Muscle of back (tissue), 13 donors: ENCODE results near the gene VWA8. TPM values are rescaled to one million over a fixed set of nuclear protein-coding genes. Genes with fewer than 3 reads are reported as not detected.

Experiments used
- DNase-seq, 3 donors: peaks; one replicate each; pipeline versions ENCODE4 v3.0.0 to v3.0.0-alpha.2; 2013
- long read RNA-seq, 9 donors: transcript quantifications; one replicate each; lab custom pipeline, GENCODE V29; 2026
- polyA plus RNA-seq, 10 donors: library from polyadenylated mRNA; unstranded; fragments of 120-200 nt; gene quantifications; one replicate each; pipeline ENCODE4 v1.2.1, GENCODE V29; 2013; ENCODE audit not compliant: insufficient read length in 10 of 10

Gene VWA8
- 10 to 100 TPM in 5 of 10 donors, 1 to 10 TPM in 5; 7.1 to 12.2 (median 9.8) TPM for polyA plus RNA-seq
- long read RNA-seq, donor 1: 0 reads
- long read RNA-seq, donor 2: 0 reads
- long read RNA-seq, donor 3: 0 reads
- long read RNA-seq, donor 4: 0 reads
- long read RNA-seq, donor 5: 0 reads
- long read RNA-seq, donor 6: 0 reads
- long read RNA-seq, donor 7: 0 reads
- long read RNA-seq, donor 8: 0 reads
- long read RNA-seq, donor 9: 0 reads

DNA sequence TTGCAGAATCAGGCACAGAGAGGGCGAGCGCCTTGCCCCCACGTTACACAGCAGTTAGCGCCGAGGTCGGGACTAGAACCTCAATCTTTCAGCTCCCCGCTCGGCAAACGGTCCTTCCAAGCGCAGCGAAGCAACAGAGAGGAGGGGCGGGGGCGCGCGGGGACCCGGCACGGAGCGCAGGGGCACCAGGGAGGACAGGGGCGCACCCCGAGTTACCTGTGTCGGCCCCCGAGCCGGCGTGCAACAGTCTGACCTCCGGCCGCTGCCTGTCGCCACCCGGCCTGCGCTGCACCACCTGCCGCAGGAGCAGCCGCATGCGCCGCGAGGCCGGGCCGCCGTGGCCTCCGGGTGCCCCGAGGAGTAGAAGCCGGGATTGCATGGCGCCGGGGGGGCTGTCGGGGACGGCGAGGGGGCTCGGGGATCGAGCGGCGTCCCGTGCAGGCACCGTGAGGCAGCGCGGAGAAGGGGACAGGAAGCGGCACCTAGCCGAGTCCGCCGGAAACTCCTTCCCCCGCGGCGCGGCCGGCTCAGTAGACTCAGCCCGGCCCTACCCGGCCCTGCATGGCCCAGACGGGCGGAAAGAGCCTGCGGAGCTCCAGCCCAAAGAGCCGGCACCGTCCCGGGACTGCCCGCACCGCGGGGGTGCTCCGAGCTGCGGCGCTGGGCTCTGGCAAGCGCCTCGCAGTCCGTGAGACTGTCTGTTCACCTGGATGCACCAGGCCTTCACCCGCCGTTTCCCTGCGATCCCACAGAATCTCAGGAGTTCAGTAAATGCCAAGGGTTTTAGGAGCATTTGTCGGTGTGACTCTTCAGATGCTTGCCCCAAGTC is at the start of gene VWA8:
Gene VWA8 (minus strand): TSS at position 473 of the 829 bp plus-strand sequence. CDS start 94 bp downstream, at position 379.
- peak; percentile 69 to 94 (median 84) for DNase-seq

DNA sequence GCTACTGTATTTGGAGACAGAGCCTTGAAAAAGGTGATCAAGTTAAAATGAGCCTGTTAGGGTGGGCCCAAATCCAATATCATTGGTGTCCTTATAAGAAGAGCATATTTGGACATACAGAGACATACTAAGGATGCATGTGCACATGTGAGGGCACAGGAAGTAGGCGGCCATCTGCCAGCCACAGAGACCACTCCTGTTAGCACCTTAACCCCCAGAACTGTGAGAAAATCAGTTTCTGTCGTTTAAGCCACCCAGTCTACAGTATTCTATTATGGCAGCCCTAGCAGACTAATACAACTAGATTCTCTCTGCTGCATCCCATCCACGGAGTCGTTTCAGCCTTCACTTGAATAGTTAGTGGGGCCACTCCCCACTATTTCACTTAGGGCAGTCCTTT is 48.1 kb upstream of the VWA8 start:
- no peak for DNase-seq

DNA sequence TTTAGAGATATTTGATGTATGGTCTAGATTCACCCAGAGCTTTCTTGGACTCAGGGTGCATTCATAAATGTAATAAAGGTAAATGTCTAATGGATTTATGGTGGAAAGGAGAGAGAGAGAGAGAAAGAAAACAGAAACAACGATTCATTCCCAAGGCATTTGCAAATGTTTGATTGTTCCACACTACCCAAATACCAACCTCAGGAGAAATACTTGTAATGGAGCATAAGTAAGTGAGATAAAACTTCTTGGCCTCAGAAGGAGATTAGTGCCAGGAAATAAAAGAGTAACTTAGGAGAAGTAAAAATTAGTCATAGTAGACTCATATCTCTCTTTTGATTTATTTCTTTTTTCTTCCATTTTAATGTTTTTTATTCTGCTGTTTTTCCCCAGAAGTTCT is 46.9 kb upstream of the VWA8 start:
- DNase-seq: no peak

DNA sequence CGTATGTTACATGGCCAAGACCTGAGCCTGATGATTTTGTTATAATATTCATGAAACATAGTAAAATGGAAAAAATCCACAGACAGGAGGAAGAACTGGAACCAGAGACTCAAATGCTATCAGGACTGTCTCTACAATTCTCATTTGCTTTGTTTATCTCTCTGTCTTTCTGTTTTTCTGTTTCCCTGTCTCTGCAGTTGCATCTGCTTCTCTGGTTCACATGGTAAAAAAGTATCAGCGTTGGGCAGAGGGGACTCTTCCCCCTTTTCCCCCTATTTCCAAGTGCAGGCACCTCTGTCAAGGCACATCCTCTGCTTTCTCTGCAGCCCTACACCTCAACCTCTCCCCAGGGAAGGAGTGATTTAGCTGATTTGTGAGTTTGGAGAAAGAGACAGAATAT is 41.2 kb upstream of the VWA8 start:
- no peak for DNase-seq

DNA sequence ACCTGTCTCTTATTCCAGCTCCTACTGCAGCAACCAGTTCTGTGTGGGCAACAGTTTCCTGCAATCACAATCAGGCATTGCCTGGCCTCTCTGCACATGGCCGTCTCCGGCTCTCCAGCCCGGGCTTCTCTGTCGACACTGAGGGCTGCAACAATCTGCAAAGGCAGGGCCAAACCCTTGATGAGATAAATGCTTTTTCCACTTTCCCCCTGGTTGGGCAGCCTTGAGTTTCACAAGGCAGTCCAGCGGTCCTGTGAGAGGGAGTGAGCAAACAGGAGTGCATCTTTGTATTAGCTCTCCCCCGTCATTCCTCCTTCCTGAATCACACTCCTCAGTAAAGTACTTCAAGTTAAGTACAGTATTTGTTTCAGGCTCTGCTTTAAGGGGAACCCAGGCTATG is 40.7 kb upstream of the VWA8 start:
- DNase-seq: peak; percentile 5 to 36 (median 6)

DNA sequence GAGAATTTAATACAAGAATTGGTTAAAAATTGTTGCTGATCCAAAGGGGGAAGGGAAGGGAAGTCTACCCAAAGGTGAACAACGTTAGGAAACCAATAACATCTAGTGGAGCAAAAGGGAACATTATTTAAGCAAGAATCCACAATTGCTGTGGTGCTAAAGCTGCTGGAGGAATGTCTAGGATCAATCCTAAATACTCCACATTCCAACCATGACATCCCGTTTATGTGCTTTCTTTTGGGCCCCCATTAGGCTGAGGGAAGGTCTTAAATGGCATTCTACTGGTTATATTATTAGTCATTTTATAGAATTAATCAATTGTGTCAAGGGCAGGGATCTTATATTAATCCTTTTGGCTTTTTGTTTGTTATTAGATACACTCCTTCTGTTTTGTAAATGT is 39.9 kb upstream of the VWA8 start:
- no peak for DNase-seq

DNA sequence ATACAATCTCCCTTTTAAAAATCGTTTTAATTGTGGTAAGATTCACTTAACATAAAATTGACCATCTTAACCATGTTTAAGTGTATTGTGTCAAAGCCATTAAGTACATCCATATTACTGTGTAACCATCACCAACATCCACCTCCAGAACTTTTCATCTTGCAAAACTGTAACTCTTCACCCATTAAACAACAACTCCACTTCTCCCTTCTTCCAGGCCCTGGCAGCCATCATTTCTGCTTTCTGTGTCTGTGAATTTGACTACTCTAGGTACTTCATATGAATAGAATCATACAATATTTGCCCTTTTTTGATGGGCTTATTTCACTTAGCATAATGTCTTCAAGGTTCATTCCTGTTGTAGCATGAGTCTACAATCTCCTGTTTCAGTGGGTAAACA is 36.5 kb upstream of the VWA8 start:
- no peak for DNase-seq

DNA sequence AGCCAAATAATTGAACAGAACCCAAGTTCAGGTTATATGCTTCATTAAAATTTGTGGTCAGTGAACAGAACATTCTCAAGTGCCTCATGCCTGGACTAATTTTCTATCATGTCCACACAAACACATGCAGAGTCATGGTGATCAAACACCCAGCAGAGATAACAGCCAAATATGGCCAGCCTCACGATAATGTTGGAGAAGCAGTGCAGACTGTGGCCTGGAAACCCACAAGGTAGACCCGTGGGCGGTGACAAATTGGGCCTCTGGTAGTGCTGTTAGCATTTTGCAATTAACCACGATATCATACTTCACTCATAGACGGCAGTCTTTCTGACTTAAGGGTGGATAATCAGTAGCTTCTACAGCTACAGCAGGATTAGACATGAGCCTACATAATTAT is 35.0 kb upstream of the VWA8 start:
- DNase-seq: no peak

DNA sequence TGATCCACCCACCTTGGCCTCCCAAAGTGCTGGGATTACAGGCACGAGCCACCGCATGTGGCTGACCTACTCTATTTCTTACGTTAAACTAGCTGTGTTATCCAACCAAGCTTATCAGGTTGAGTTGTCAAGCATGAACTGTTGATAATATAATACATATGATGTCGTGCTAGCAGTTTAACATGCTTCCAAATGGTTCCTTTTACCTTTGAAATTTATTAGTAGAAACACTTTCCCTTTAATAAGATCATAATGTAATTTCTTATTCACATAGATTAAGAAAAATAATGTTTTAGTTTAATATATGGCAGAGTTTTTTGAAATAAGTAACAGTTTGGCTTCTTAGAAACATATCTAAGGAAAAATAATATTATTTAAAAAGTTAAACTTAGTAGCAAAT is 34.4 kb upstream of the VWA8 start:
- DNase-seq: no peak

DNA sequence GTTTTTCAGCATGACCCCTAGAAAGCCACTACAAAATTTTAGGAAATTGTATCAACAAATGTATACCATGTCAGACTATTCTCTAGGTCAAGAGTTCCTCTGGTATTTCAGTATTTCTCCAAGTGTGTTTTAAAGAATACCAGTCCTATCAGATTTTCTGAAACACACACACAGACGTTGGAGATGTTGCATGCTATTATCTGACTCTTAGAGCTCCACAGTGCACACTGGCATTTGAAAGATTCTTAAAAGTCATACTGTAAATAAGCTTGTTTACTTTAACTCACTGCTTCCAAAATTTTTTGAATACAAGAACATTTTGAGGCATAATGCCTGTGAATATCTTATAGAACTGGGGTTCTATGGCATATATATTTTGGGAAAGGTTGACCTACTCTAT is 33.8 kb upstream of the VWA8 start:
- DNase-seq: no peak

DNA sequence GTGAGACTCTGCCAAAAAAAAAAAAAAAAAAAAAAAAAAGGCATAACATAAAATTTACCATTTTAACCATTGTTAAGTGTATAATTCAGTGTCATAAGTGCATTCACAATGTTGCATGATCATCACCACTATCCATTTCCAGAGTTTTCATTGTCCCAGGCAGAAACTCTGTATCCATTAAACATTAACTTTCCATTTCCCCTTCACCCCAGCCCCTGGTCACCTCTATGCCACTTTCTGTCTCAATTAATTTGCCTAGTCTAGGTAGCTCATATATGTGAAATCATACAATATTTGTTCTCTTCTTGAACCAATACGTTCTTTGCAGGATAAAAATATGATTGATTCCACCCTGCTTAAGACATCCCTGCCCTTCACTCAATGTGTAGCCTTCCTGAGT is 31.0 kb upstream of the VWA8 start:
- no peak for DNase-seq

DNA sequence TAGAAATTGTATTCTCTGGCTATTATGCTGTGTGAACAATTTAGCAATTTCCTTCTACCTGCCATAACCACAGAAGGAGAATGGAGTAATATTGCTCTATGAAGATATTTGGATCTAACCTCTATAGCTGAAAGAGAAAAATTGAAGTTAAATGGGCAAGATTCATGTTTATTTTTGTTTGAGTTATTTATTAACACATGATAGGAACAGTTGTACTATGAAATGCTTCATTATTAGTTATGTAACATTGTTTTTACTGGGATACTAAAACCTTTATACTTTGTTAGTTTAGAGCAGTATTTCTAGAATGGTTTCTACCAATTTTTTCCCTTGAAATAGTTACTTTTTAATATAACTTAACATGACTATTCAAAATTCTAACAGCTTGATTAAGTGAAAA is 27.3 kb upstream of the VWA8 start:
- DNase-seq: no peak

DNA sequence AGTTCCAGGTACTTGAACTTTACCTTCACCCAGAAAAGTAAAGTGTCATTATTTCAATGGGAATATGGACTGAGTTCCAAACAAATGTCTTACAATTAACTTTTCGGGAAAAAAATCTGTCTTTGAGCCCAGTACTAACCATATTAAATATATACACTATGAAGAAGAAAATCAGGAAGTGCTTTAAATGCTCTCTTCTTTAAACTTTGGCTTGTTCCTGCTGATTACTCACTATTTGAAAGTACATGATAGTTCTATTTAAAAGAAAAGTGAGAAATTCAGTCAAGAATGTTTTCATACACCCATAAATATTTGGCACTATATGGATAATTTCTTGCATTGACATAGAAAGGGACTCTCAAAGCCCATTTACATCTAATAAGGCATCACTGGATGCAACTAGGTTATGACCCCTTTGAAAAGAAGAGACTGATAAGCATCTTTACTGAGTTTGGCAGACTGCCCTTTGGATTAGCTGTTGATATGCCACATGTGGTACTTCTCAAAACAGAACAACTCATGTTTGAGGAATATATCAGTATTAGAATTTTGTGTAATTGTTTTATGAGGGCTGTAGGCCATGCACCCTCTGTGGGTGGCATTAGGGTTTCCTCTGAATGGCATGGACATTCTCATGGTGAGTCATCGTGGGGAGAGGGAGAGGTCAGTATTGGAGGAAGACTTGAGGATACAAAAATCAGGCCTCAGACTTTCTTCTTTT is 25.0 kb upstream of the VWA8 start:
- no peak for DNase-seq

DNA sequence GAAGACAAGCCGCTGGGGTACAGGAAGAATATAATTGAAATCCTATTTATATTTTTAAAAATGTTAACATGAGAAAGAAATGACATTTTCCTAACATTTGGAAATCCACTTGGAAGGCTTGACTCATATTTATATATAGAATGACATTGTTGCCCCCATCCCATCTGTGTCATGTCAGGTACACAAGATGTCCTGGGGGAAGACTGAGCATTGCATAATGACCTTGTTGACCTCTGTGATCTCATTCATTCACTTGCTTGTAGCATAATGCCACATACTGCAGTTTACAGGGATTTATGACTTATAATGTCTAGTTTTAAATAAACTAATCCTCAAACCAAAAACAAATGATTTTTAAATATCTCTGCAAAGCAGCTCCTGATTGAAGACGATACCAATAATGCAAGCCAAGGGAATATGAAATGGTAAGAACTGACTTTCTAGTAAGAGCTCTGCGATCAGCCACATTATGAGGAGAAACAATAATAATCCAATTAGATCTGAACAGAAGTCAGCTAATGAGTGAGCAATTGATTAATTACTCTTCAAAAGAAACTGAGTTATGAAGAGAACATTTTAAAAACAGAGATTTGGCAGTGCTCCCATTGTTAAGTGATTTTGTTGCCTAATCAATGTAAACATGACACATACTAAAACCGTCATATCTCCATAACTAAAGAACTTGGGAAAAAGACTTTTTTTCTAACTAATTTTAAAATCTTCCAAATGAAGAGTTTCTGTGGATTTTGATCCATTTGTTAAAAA is 21.2 kb upstream of the VWA8 start:
- DNase-seq: no peak

DNA sequence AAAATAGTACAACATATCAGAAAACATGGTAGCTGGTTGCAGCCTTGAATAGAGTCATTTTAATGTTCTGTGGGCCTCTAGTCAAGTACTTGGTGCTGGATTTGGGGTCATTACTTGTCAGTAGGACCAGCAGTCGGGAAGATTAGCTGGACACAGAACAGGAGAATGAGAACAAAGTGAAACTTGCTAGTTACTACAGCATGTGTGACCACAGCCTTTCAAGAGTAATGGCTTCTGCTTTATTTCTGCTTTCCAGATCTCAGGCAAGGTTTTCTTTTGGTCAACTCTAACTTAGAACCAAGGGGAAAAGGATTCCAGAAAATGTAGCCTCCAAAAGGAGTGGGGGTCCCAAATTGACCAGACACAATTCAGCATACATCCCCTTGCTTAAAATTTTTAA is 17.1 kb upstream of the VWA8 start:
- no peak for DNase-seq

DNA sequence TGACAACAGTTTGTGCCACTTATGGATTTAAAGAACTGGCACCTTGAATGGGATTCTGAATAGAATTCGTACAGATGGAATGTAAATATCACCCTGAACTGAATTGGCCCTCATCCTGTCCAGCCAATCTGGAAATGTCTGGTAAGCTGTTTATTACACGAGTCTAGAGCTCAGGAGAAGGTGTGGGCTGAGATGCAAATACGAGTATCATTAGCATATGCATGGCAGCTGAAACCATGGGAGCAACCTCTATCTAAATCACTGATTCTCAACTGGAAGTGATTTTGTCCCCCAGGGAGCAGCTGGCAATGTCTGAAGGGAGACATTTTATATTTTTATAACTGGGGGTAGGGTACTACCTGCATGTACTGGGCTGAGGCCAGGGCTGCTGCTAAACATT is 15.6 kb upstream of the VWA8 start:
- no peak for DNase-seq

DNA sequence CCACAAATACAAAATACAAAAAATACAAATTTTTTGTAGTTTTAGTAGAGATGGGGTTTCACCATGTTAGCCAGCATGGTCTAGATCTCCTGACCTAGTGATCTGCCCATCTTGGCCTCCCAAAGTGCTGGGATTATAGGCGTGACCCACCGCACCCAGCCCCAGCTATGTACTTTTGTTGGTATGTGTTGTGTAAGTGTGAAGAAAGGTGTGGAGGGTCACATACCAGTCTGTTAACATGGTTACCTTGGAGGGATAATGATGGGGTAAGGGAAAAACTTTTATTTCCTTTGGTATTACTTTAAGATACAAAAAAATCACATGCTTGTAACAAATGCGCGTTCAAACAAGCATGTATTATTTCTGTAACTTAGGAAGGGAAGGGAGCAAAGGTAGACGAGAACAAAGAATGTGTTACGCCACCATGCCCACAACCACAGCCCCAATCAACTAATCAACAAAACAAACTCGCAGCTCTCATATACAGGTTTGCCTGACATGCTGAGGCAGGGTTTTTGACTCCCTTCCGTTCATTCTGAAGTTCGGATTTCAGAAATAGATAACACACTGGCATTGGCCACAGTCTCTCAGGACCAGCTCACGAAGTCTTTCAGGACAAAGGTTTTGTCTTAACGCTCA is 13.5 kb upstream of the VWA8 start:
- DNase-seq: no peak

DNA sequence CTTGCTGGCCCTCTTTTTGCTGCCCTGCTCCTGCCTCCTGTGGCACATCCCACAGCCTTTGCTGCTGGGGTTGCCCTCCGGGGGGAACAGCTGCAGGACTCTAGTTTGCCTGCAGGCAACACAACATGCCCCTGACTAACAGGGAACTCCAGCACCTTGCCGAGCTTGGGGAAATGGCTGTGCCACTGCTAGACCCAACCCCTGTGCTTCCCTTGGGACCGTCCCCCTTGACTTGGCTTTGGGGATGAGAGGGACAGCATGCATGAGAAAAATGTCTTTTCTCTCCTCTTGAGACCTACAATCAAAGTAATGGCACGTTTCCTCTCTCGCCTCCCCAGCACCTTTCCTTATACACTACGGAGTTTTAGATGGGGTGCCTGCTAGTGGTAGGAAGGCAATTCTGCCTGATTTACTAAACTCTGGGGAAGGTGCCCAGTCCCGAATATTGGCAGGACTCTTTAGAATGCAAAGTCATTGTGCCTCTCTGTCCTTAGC is 12.4 kb upstream of the VWA8 start:
- no peak for DNase-seq

DNA sequence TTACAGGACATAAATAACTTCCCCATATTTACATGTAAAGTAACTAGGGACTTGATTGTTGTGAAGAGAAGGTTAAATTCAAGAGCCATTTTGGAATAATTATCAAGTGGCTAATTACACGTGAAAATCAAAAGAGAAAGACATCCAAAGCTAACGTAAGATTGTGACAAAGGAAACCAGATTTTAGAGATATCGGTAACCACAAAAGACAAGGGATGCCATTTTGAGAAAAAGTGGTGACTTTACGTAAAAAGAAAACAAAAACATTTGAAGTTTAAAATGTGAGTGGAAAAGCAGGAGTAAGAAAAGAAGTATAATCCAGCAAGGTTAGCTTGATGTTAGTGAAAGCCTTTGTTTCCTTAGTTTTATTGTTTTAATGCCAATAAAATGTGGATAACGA is 10.9 kb upstream of the VWA8 start:
- DNase-seq: no peak

DNA sequence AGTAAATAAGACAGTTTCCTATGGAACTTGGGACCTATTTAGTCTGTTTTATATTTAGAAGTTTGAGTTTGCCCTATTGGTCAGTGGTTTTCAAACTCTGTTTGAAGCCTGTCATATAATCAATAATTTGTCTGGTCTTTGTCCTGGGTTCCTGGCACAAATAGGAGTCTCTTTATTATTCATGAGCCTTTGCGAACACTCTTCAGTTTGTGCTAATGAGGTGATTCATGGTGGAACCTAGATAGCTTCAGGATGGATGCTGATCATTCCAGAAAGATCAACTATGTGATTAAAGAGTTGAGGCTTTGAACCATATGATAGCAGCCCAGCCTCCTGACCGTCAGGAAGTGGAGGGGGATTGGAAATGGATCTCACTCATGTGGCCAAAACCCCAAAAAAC is 10.0 kb upstream of the VWA8 start:
- no peak for DNase-seq

DNA sequence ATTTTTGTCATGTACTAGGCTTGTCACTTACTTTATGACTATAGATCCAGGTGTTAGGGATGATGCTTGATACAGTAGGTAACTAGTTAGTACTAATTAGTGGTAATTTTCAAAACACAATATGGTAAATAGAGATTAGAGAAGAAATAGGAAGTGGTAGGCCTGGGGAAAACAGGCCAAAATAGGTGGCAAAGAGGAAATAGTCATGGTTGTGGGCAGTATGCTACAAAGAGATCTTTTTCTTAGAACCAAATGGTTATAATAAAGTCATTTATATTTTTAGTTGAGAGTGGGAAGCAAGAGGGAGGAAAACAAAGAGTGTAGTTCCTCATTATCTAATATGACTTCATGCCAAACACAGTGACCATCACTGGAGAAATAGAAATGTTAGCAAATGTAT is 9.1 kb upstream of the VWA8 start:
- DNase-seq: no peak

DNA sequence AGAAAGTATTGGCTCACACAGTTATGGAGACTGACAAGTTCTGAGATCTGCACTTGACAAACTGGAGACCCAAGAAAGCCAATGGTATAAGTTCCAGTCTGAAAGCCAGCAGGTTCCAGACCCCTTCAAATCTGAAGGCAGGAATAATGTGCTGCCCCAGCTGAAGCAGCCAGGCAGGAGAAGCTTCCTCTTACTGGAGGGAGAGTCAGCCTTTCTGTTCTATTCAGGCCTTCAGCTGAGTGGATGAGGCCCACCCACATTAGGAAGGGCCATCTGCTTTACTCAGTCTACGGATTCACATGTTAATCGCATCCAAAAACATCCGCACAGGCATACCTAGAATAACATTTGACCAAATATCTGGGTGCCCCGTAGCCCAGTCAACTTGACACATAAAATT is 8.2 kb upstream of the VWA8 start:
- DNase-seq: no peak
